Left ventricle myocardium inferior (tissue), 1 donor: Measurements from ENCODE around the gene SLC4A4. TPM values are rescaled to one million over a fixed set of nuclear protein-coding genes. Genes with fewer than 3 reads are reported as not detected.

ENCODE experiments used
- DNase-seq: peaks from one replicate; pipeline ENCODE4 v3.0.0-alpha.2; 2020
- H3K27ac ChIP-seq: fragments of 200-600 bp; replicated peaks from 2 replicates; pipeline ENCODE4 v1.8.0; 2021
- H3K27me3 ChIP-seq: fragments of 200-600 bp; 2 replicates; pipeline ENCODE4 v1.8.0; 2021; ENCODE audit warnings: low read depth
- H3K36me3 ChIP-seq: fragments of 200-600 bp; 2 replicates; pipeline ENCODE4 v1.8.0; 2021
- H3K4me1 ChIP-seq: fragments of 200-600 bp; 2 replicates; pipeline ENCODE4 v1.8.0; 2021
- H3K4me3 ChIP-seq: fragments of 200-600 bp; 2 replicates; pipeline ENCODE4 v1.8.0; 2021; ENCODE audit warnings: mild to moderate bottlenecking, moderate library complexity
- H3K9me3 ChIP-seq: fragments of 200-600 bp; replicated peaks from 2 replicates; pipeline ENCODE4 v1.8.0; 2021
- CTCF ChIP-seq: fragments of 200-600 bp; IDR thresholded peaks from 2 replicates; pipeline ENCODE4 v1.8.0; 2021; ENCODE audit warnings: antibody characterized with exemption, mild to moderate bottlenecking, borderline replicate concordance
- intact Hi-C: fragments of 100-400 bp; cut with micrococcal nuclease; formaldehyde crosslinking; loops from one replicate; pipeline ENCODE4 v1.11.0; 2022
- total RNA-seq: library from RNA; stranded (reverse); fragmentation: NEBNext Ultra II Directional; extraction: Animal tissue kit (Norgen Biotek cat#: 25700); gene quantifications from one replicate; pipeline ENCODE4 v1.2.1, GENCODE V29; 2021
- donor health status: DM: no; HTN: yes; CAD: no; lungs with severe emphysema.

SLC4A4 gene
- total RNA-seq, 1 donor from 2014 or later = 29.8 TPM

- Histone ChIP-seq H3K27me3 (no peaks in the 10 kb centered on the region), H3K36me3 (no peaks in the 10 kb centered on the region), H3K9me3 (no peaks in the 10 kb centered on the region), H3K4me3 (no peak overlapping the region), H3K4me1 (no peaks in the 10 kb centered on the region), H3K27ac (no peak overlapping the region)
- intact Hi-C loops = no loop called here
- no peak for DNase-seq
- TF ChIP-seq CTCF = no peak
These were observed 260.8 kb downstream of the SLC4A4 start for GRCh38 chr4:71599578-71599977.

- TF ChIP-seq CTCF = no peak
- no peak overlapping the region for H3K4me3 ChIP-seq
- H3K9me3 ChIP-seq = no peaks in the 10 kb centered on the region
- DNase-seq = no peak
- intact Hi-C loops = no loop called here
- peaks cover 1% of the 10 kb centered on the region for H3K27me3 ChIP-seq
- H3K36me3 ChIP-seq = no peaks in the 10 kb centered on the region
- H3K4me1 ChIP-seq = no peaks in the 10 kb centered on the region
- no peak overlapping the region for H3K27ac ChIP-seq
These were observed 263.6 kb downstream of the SLC4A4 start for GRCh38 chr4:71602289-71602900.

GRCh38 chr4:71604785-71605184 lies 266.0 kb downstream of the SLC4A4 start:
- intact Hi-C loops = no loop called here

GRCh38 chr4:71607109-71607508 lies 268.3 kb downstream of the SLC4A4 start:
- intact Hi-C loops = no loop called here
- DNase-seq = no peak
- TF ChIP-seq CTCF = no peak
- H3K36me3 ChIP-seq = no peaks in the 10 kb centered on the region
- no peaks in the 10 kb centered on the region for H3K4me1 ChIP-seq
- peaks cover 7% of the 10 kb centered on the region for H3K27me3 ChIP-seq
- H3K4me3 ChIP-seq = no peak overlapping the region
- H3K27ac ChIP-seq = no peak overlapping the region
- H3K9me3 ChIP-seq = no peaks in the 10 kb centered on the region

More at GRCh38 chr4:71604785-71605184, 266.0 kb downstream of the SLC4A4 start:
- Histone ChIP-seq H3K4me3 (no peak overlapping the region), H3K4me1 (no peaks in the 10 kb centered on the region), H3K36me3 (no peaks in the 10 kb centered on the region), H3K27me3 (peaks cover 7% of the 10 kb centered on the region), H3K9me3 (no peaks in the 10 kb centered on the region), H3K27ac (no peak overlapping the region)
- TF ChIP-seq CTCF = no peak
- no peak for DNase-seq

GRCh38 chr4:71607780-71608677 lies 269.2 kb downstream of the SLC4A4 start:
- TF ChIP-seq CTCF = no peak
- H3K4me3 ChIP-seq = no peak overlapping the region
- intact Hi-C loops = no loop called here
- H3K27ac ChIP-seq = no peak overlapping the region
- H3K4me1 ChIP-seq = no peaks in the 10 kb centered on the region
- no peaks in the 10 kb centered on the region for H3K36me3 ChIP-seq
- no peak for DNase-seq
- H3K27me3 ChIP-seq = peaks cover 7% of the 10 kb centered on the region
- H3K9me3 ChIP-seq = no peaks in the 10 kb centered on the region
